Neural cell (in vitro differentiated cells): ENCODE results near the gene DPEP1.

ENCODE experiments used
- CTCF ChIP-seq: fragments of 450-650 bp; IDR thresholded peaks from 2 replicates; pipeline ENCODE4 v1.5.1; 2014; ENCODE audit warnings: antibody characterized with exemption, mild to moderate bottlenecking, moderate library complexity; ENCODE audit not compliant: poor library complexity, severe bottlenecking
- EP300 ChIP-seq: fragments of 450-650 bp; conservative IDR thresholded peaks from 2 replicates; pipeline ENCODE4 v1.6.1; 2014; ENCODE audit warnings: antibody characterized with exemption, mild to moderate bottlenecking, moderate library complexity; ENCODE audit not compliant: poor library complexity, severe bottlenecking
- POLR2AphosphoS5 ChIP-seq: IDR thresholded peaks from 2 replicates; pipeline ENCODE4 v1.6.1; 2012
- REST ChIP-seq: IDR thresholded peaks from 2 replicates; pipeline ENCODE4 v1.6.1; 2012; ENCODE audit warnings: borderline replicate concordance
- SMC3 ChIP-seq: fragments of 450-650 bp; conservative IDR thresholded peaks from 2 replicates; pipeline ENCODE4 v1.6.1; 2014; ENCODE audit warnings: antibody characterized with exemption, mild to moderate bottlenecking, moderate library complexity; ENCODE audit not compliant: poor library complexity
- TAF1 ChIP-seq: IDR thresholded peaks from 2 replicates; pipeline ENCODE4 v1.6.1; 2012; ENCODE audit warnings: low read depth

- TF ChIP-seq CTCF, result no peak
- TF ChIP-seq EP300, result no peak
- no peak for TF ChIP-seq SMC3
- no peak for TF ChIP-seq REST
- no peak for TF ChIP-seq TAF1
- no peak for TF ChIP-seq POLR2AphosphoS5
Measured at GRCh38 chr16:89615176-89615575, 1.7 kb downstream of the DPEP1 start.
